ENCODE measurements around the gene GPR83.
A peak's percentile ranks its signal among the peaks of the same experiment; 100 is the strongest.

GPR83 gene

DNA sequence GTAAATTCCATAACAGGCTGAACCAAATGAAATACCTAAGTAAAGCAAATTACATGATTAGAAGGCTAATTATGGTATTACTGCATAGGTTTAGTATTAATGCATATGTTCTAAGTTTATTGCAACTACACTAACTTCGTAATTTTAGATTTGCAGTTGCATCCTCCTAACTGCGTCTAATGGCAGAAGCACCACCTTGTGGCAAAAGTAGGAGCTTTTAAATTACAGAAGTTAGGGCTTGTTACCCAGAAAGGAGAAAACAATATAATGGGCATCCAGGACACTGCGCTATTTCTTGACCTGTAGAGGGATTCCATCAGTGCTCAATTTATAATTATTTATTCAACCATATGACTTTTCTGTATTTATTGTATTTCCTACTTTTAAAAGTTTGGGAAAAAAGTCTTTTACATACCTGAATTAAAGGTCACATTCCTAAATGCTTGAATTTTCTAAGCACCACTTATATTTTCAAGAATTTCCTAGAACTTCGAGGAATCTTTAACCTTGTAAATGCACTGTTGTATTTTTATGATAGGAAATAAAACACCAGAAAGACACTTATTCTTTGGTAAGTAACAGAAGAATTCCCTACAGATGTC lies 16.3 kb upstream of the GPR83 start:
- DNase-seq = no peak

DNA sequence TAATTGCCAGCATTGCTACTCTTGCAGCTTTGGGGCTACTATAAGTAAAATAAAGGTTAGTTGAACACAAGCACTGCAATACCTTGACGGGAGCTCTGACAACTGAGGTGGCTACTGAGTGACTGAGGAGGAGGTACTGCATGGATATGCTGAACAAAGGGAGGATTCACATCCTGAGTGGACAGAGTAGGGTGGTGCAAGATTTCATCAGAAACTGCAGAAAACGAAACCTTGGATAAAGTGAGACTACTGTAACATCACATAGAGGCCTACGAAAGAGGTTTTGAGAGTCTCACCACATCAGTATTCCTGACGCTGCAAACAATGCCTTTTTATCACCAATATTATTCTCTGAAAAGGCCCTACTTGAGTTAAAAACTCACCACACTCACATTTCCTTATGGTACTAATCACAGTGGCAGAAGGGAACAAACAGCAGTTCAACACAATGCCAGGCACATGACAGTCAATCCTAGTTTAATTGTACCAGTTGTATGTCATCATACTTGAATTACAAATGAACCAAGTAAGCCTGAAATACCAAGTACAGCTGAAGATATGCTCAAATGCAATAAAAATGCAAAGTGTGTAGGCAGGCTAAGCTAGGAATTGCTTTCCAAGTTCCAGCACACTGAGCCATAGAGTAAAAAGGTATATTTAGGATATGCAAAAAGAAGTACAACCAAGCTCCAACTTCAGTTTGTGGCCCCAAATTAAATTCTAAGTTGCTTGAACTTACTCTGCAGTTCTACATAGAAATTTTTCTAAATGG lies 4.0 kb upstream of the GPR83 start:
- no peak for DNase-seq
- H3K4me1 Mint-ChIP-seq = peaks cover 8% of the 10 kb centered on the region
- no peak overlapping the region for H3K27ac Mint-ChIP-seq
- H3K36me3 Mint-ChIP-seq (ENCODE audit: low read depth) = peaks cover 14% of the 10 kb centered on the region
- no peak overlapping the region for H3K4me3 Mint-ChIP-seq
- H3K9me3 Mint-ChIP-seq = peaks cover 27% of the 10 kb centered on the region
- peaks cover 30% of the 10 kb centered on the region for H3K27me3 Mint-ChIP-seq (ENCODE audit: low read depth, poor library complexity)
- TF ChIP-seq, protein P1, sequence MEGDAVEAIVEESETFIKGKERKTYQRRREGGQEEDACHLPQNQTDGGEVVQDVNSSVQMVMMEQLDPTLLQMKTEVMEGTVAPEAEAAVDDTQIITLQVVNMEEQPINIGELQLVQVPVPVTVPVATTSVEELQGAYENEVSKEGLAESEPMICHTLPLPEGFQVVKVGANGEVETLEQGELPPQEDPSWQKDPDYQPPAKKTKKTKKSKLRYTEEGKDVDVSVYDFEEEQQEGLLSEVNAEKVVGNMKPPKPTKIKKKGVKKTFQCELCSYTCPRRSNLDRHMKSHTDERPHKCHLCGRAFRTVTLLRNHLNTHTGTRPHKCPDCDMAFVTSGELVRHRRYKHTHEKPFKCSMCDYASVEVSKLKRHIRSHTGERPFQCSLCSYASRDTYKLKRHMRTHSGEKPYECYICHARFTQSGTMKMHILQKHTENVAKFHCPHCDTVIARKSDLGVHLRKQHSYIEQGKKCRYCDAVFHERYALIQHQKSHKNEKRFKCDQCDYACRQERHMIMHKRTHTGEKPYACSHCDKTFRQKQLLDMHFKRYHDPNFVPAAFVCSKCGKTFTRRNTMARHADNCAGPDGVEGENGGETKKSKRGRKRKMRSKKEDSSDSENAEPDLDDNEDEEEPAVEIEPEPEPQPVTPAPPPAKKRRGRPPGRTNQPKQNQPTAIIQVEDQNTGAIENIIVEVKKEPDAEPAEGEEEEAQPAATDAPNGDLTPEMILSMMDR (IDR thresholded peaks at IDR 0.05) = no peak

More for the DNA sequence above, 16.3 kb upstream of the GPR83 start:
- Mint-ChIP-seq H3K4me3 (no peak overlapping the region), H3K36me3 (ENCODE audit: low read depth) (peaks cover 30% of the 10 kb centered on the region), H3K27me3 (ENCODE audit: low read depth, poor library complexity) (no peaks in the 10 kb centered on the region), H3K27ac (no peak overlapping the region), H3K9me3 (no peaks in the 10 kb centered on the region), H3K4me1 (no peaks in the 10 kb centered on the region)
- TF ChIP-seq, protein P1 (IDR thresholded peaks at IDR 0.05) = peak; percentile 42

DNA sequence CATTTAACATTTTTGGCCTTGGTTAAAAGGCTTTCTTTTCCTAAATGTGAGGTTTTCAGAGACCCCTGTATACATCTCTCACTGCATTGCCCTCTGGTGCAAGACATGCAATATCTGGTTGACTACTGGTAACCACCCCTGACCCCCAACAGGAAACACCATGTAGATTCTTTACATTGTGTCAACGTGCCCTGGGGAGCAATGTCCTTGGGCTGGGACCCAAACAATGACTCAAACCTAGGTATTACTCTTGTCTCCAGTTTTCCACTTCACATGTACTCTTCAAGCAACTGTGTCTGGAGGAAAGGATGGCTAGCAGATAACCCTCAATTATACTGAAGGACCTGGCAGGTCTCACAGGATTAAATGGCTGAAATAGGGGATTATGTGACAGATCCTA lies 1.1 kb upstream of the GPR83 start:
- H3K27me3 Mint-ChIP-seq (ENCODE audit: low read depth, poor library complexity) = peaks cover 44% of the 10 kb centered on the region
- H3K27ac Mint-ChIP-seq = no peak overlapping the region
- peaks cover 13% of the 10 kb centered on the region for H3K4me1 Mint-ChIP-seq
- DNase-seq = no peak
- H3K36me3 Mint-ChIP-seq (ENCODE audit: low read depth) = peaks cover 3% of the 10 kb centered on the region
- H3K9me3 Mint-ChIP-seq = peaks cover 10% of the 10 kb centered on the region
- TF ChIP-seq, protein P1 (IDR thresholded peaks at IDR 0.05) = no peak
- peak overlapping the region; percentile 77 for H3K4me3 Mint-ChIP-seq

DNA sequence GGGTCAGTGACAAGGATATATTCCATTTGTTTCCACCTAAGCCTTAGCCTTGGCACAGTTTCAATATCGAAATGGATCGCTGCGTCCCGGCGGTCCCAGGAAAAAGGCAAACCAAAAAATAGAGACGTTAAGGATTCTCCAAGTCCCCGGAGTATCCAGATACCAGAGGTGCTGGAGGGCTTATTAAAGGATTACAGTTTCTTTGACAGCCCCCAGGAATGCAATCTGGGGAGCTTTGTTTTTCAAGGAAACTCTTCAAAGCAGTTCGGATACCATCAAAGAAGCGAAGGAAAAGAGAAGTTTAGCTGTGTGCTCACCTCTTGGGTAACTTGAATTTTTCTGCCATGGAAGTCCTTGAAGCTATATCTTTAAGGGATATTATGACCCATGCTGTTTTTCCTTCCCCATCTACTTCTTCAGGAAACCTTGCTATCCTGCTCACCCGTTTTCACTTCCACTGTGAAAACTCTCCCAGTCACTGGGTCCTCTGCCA lies 600 bp upstream of the GPR83 start:
- H3K4me3 Mint-ChIP-seq = peak overlapping the region; percentile 77
- H3K9me3 Mint-ChIP-seq = peaks cover 5% of the 10 kb centered on the region
- no peak overlapping the region for H3K27ac Mint-ChIP-seq
- peaks cover 13% of the 10 kb centered on the region for H3K4me1 Mint-ChIP-seq
- TF ChIP-seq, protein P1 (IDR thresholded peaks at IDR 0.05) = no peak
- no peaks in the 10 kb centered on the region for H3K36me3 Mint-ChIP-seq (ENCODE audit: low read depth)
- H3K27me3 Mint-ChIP-seq (ENCODE audit: low read depth, poor library complexity) = peaks cover 46% of the 10 kb centered on the region
- no peak for DNase-seq

DNA sequence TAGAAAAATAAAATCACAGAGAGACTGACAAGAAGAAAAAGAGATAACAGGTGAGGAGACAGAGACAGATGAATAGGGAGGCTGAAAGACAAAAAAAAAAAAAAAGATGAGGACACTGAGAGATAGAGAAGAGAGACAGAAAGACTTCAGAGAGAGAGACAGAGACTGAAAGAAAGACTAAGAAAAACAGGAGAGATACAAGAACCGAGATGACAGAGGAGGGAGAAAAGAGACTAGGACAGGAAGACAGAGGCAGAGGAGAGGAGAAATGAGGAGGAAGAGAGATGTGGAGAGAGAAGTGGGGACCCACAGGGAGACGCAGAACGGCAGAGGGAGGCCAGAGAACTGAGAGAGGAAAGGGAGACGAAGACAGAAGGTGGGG lies 771 bp downstream of the GPR83 start:
- no peaks in the 10 kb centered on the region for H3K36me3 Mint-ChIP-seq (ENCODE audit: low read depth)
- TF ChIP-seq, protein P1 (IDR thresholded peaks at IDR 0.05) = no peak
- no peak overlapping the region for H3K27ac Mint-ChIP-seq
- peaks cover 3% of the 10 kb centered on the region for H3K9me3 Mint-ChIP-seq
- H3K4me3 Mint-ChIP-seq = peak overlapping the region; percentile 89
- H3K4me1 Mint-ChIP-seq = peaks cover 13% of the 10 kb centered on the region
- H3K27me3 Mint-ChIP-seq (ENCODE audit: low read depth, poor library complexity) = peaks cover 46% of the 10 kb centered on the region
- DNase-seq = no peak

All from nephron progenitor cell (in vitro differentiated cells).